Osteocyte (in vitro differentiated cells): ENCODE measurements around the gene SPATA12. TPM values are rescaled to one million over a fixed set of nuclear protein-coding genes. Genes with fewer than 3 reads are reported as not detected.

ENCODE experiments used
- DNase-seq: peaks from one replicate; pipeline ENCODE4 v3.0.0; 2021; ENCODE audit warnings: mixed read lengths; ENCODE audit not compliant: unreplicated experiment; ENCODE audit errors: extremely low spot score
- H3K27ac Mint-ChIP-seq: one replicate; pipeline ENCODE4 v1.8.0; 2021; ENCODE audit warnings: mild to moderate bottlenecking, mixed read lengths; ENCODE audit not compliant: unreplicated experiment
- H3K27me3 Mint-ChIP-seq: one replicate; pipeline ENCODE4 v1.8.0; 2021; ENCODE audit warnings: mixed read lengths; ENCODE audit not compliant: unreplicated experiment
- H3K36me3 Mint-ChIP-seq: one replicate; pipeline ENCODE4 v1.8.0; 2021; ENCODE audit warnings: mixed read lengths; ENCODE audit not compliant: unreplicated experiment
- H3K4me1 Mint-ChIP-seq: one replicate; pipeline ENCODE4 v1.8.0; 2021; ENCODE audit warnings: mixed read lengths; ENCODE audit not compliant: unreplicated experiment
- H3K4me3 Mint-ChIP-seq: one replicate; pipeline ENCODE4 v1.8.0; 2021; ENCODE audit warnings: mild to moderate bottlenecking, moderate library complexity, mixed read lengths; ENCODE audit not compliant: unreplicated experiment
- H3K9me3 Mint-ChIP-seq: one replicate; pipeline ENCODE4 v1.8.0; 2021; ENCODE audit warnings: mixed read lengths; ENCODE audit not compliant: unreplicated experiment
- CTCF ChIP-seq: fragments of 200-600 bp; sonication (generic); IDR thresholded peaks from 2 replicates; pipeline ENCODE4 v1.5.0; 2021; ENCODE audit warnings: antibody characterized with exemption, mild to moderate bottlenecking, moderate library complexity
- total RNA-seq: library from RNA; stranded (reverse); gene quantifications from 2 replicates; pipeline ENCODE4 v1.2.1, GENCODE V29; 2021

The SPATA12 gene
- total RNA-seq, 1 donor from 2014 or later: not detected

DNA sequence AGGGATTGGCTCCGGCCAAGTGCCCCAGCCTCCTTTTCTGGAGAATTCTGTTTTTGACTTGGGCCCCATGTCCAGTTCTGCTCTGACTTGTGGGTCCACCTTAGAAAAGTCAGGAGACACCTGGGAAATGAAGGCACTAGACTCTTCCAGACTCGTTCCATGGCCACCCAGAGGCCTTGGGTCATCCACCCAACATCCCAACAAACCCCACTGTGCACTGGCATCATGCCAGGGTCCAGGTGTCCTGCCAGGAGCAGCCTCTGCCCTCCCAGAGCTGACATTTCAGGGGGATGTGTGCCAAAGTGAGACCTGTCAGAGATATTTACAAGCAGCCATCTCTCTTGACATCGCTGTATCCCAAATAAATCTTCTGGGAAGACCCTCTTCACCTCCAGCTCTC, 13.2 kb downstream of the SPATA12 start:
- peaks cover 6% of the 10 kb centered on the region for H3K9me3 Mint-ChIP-seq
- TF ChIP-seq CTCF: no peak
- H3K27me3 Mint-ChIP-seq: peaks cover 11% of the 10 kb centered on the region
- H3K4me1 Mint-ChIP-seq: peaks cover 7% of the 10 kb centered on the region
- no peak for DNase-seq
- no peak overlapping the region for H3K4me3 Mint-ChIP-seq
- no peak overlapping the region for H3K27ac Mint-ChIP-seq
- no peaks in the 10 kb centered on the region for H3K36me3 Mint-ChIP-seq

GRCh38 chr3:57074135-57074534, 13.7 kb downstream of the SPATA12 start:
- H3K36me3 Mint-ChIP-seq: no peaks in the 10 kb centered on the region
- no peak for TF ChIP-seq CTCF
- H3K9me3 Mint-ChIP-seq: peaks cover 6% of the 10 kb centered on the region
- peaks cover 4% of the 10 kb centered on the region for H3K4me1 Mint-ChIP-seq
- no peak for DNase-seq
- no peak overlapping the region for H3K27ac Mint-ChIP-seq
- H3K4me3 Mint-ChIP-seq: no peak overlapping the region
- H3K27me3 Mint-ChIP-seq: peaks cover 11% of the 10 kb centered on the region

GRCh38 chr3:57076422-57076951, 16.0 kb downstream of the SPATA12 start:
- peaks cover 20% of the 10 kb centered on the region for H3K27me3 Mint-ChIP-seq
- H3K9me3 Mint-ChIP-seq: no peaks in the 10 kb centered on the region
- no peak overlapping the region for H3K27ac Mint-ChIP-seq
- no peak overlapping the region for H3K4me3 Mint-ChIP-seq
- H3K4me1 Mint-ChIP-seq: peaks cover 4% of the 10 kb centered on the region
- TF ChIP-seq CTCF: no peak
- H3K36me3 Mint-ChIP-seq: no peaks in the 10 kb centered on the region
- DNase-seq: no peak

GRCh38 chr3:57077630-57078343, 17.3 kb downstream of the SPATA12 start:
- H3K4me3 Mint-ChIP-seq: peak overlapping the region; percentile 68
- DNase-seq: no peak

More at GRCh38 chr3:57077630-57078343, 17.3 kb downstream of the SPATA12 start:
- TF ChIP-seq CTCF: no peak
- H3K27ac Mint-ChIP-seq: no peak overlapping the region
- no peaks in the 10 kb centered on the region for H3K36me3 Mint-ChIP-seq
- H3K27me3 Mint-ChIP-seq: peaks cover 20% of the 10 kb centered on the region
- no peaks in the 10 kb centered on the region for H3K9me3 Mint-ChIP-seq
- H3K4me1 Mint-ChIP-seq: peaks cover 4% of the 10 kb centered on the region
